ENCODE measurements around the gene VPS13D.

The VPS13D gene

DNA sequence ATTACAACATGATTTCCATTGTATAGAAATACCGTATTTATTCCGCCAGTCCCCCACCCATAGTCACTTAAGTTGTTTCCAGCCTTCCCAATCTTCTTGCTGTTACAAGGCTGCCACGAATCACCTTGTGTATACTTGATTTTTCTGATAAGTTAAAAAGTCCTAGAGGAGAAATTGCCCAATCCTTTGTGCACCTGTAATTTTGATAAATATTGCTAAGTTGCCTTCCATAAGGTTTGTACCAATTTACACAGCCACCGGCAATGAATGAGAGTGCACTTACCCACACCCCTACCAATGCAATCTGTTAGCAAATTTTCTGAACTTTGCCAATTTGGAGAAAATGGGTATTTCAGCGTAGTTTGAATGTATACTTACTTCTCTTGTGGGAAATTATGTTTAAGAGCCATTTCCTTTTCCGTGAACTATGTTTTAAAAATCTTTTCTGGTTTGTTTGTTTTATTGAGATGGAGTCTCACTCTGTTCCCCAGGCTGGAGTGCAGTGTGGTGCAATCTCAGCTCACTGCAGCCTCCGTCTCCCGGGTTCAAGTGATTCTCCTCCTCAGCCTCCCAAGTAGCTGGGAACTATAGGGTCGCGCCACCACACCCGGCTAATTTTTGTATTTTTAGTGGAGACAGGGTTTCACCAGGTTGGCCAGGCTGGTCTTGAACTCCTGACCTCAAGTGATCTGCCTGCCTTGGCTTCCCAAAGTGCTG lies 300.8 kb downstream of the VPS13D start:
- H3K27ac ChIP-seq (ENCODE audit: poor library complexity, severe bottlenecking) = no peak overlapping the region

DNA sequence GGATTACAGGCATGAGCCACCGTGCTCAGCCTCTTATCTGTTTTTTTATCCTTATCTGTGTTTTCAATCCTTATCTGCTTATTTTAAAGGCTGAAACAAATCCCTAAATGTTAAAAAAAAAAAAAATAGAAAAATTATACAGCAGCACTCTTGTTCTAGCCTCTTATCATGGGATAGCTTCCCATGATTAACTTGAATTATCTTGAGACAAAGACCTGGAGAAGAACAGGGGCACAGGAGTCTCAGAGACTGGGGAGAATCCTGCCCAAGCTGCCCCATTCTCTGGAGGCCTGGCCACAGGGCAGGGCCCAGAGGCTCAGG lies 301.3 kb downstream of the VPS13D start:
- Histone ChIP-seq H3K27me3 (ENCODE audit: insufficient read depth, poor library complexity, severe bottlenecking) (no peaks in the 10 kb centered on the region), H3K9me3 (ENCODE audit: severe bottlenecking) (no peaks in the 10 kb centered on the region), H3K27ac (ENCODE audit: poor library complexity, severe bottlenecking) (no peak overlapping the region), H3K4me1 (ENCODE audit: insufficient read depth, poor library complexity, severe bottlenecking) (peaks cover 3% of the 10 kb centered on the region), H3K4me3 (ENCODE audit: severe bottlenecking) (no peak overlapping the region), H3K36me3 (ENCODE audit: low read depth) (no peaks in the 10 kb centered on the region)
- TF ChIP-seq, protein P1, sequence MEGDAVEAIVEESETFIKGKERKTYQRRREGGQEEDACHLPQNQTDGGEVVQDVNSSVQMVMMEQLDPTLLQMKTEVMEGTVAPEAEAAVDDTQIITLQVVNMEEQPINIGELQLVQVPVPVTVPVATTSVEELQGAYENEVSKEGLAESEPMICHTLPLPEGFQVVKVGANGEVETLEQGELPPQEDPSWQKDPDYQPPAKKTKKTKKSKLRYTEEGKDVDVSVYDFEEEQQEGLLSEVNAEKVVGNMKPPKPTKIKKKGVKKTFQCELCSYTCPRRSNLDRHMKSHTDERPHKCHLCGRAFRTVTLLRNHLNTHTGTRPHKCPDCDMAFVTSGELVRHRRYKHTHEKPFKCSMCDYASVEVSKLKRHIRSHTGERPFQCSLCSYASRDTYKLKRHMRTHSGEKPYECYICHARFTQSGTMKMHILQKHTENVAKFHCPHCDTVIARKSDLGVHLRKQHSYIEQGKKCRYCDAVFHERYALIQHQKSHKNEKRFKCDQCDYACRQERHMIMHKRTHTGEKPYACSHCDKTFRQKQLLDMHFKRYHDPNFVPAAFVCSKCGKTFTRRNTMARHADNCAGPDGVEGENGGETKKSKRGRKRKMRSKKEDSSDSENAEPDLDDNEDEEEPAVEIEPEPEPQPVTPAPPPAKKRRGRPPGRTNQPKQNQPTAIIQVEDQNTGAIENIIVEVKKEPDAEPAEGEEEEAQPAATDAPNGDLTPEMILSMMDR (IDR thresholded peaks at IDR 0.05; ENCODE audit: poor library complexity, severe bottlenecking) = no peak
- no peak for DNase-seq (ENCODE audit: low spot score)
- no peak for ATAC-seq (ENCODE audit: low read depth)

More for the DNA sequence above, 300.8 kb downstream of the VPS13D start:
- Histone ChIP-seq H3K4me3 (ENCODE audit: severe bottlenecking) (no peak overlapping the region), H3K36me3 (ENCODE audit: low read depth) (no peaks in the 10 kb centered on the region), H3K27me3 (ENCODE audit: insufficient read depth, poor library complexity, severe bottlenecking) (no peaks in the 10 kb centered on the region), H3K9me3 (ENCODE audit: severe bottlenecking) (no peaks in the 10 kb centered on the region), H3K4me1 (ENCODE audit: insufficient read depth, poor library complexity, severe bottlenecking) (peaks cover 3% of the 10 kb centered on the region)
- ATAC-seq (ENCODE audit: low read depth) = no peak
- TF ChIP-seq, protein P1 (IDR thresholded peaks at IDR 0.05; ENCODE audit: poor library complexity, severe bottlenecking) = no peak
- DNase-seq (ENCODE audit: low spot score) = no peak

DNA sequence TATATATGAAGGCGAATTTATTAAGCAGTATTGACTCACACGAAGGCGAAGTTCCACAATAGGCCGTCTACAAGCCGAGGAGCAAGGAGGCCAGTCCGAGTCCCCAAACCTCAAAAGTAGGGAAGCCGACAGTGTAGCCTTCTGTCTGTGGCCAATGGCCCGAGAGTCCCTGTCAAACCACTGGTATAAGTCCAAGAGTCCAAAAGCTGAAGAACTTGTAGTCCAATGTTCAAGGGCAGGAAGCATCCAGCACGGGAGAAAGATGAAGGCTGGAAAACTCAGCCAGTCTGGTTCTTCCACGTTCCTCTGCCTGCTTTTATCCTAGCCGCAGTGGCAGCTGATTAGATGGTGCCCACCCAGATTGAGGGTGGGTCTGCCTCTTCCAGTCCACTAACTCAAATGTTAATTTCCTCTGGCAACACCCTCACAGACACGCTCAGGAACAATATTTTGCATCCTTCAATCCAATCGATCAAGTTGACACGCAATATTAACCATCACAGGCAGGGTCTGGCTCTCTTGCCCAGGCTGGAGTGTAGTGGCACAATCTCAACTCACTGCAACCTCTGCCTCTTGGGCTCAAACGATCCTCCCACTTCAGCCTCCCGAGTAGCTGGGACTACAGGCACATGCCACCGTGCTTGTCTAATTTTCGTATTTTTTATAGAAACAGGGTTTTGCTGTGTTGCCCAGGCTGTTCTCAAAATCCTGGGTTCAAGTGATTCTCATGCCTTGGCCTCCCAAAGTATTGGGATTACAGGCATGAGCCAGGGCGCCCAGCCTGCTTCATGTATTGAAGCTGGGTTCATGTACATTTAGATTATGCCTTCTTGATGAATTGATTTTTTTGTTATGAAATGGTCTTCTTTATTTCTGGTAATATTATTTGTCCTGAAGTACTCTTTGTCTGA lies 302.8 kb downstream of the VPS13D start:
- TF ChIP-seq, protein P1 (IDR thresholded peaks at IDR 0.05; ENCODE audit: poor library complexity, severe bottlenecking) = no peak
- no peak for ATAC-seq (ENCODE audit: low read depth)
- H3K27me3 ChIP-seq (ENCODE audit: insufficient read depth, poor library complexity, severe bottlenecking) = no peaks in the 10 kb centered on the region
- no peaks in the 10 kb centered on the region for H3K36me3 ChIP-seq (ENCODE audit: low read depth)
- H3K4me1 ChIP-seq (ENCODE audit: insufficient read depth, poor library complexity, severe bottlenecking) = peaks cover 3% of the 10 kb centered on the region
- DNase-seq (ENCODE audit: low spot score) = no peak
- no peak overlapping the region for H3K27ac ChIP-seq (ENCODE audit: poor library complexity, severe bottlenecking)
- no peak overlapping the region for H3K4me3 ChIP-seq (ENCODE audit: severe bottlenecking)
- no peaks in the 10 kb centered on the region for H3K9me3 ChIP-seq (ENCODE audit: severe bottlenecking)

DNA sequence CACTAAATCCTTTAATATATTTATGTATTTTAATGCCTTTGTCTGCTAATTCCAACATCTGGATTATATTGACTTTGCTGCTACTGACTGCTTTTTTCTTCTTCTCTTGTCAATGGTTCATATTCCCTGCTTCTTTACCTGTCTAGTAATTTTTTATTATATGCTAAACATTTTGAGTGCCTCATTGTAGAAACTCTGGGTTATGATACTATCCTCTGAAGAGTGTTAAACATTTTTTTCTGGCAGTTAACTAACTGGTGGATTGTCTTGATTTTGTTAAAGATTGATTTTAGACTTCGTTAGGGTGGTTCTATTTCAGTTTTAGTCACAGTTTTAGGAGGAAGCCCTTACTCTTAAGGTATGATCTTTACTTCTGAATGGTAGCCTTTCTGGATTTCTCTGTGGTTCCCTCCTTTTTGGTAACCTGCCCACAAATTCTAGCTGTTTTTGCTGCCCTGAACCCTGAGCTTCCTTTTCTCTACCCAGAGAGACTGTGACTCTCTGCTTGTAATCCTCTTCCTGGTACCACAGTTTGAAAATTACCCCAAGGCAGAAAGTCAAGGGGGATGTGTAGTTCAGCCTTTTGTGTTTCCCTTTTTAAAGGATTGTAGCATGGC lies 306.3 kb downstream of the VPS13D start:
- H3K4me1 ChIP-seq (ENCODE audit: insufficient read depth, poor library complexity, severe bottlenecking) = no peaks in the 10 kb centered on the region
- DNase-seq (ENCODE audit: low spot score) (no peak), ATAC-seq (ENCODE audit: low read depth) (no peak)
- no peak overlapping the region for H3K4me3 ChIP-seq (ENCODE audit: severe bottlenecking)
- H3K27me3 ChIP-seq (ENCODE audit: insufficient read depth, poor library complexity, severe bottlenecking) = no peaks in the 10 kb centered on the region
- H3K36me3 ChIP-seq (ENCODE audit: low read depth) = no peaks in the 10 kb centered on the region
- TF ChIP-seq, protein P1 (IDR thresholded peaks at IDR 0.05; ENCODE audit: poor library complexity, severe bottlenecking) = no peak
- H3K9me3 ChIP-seq (ENCODE audit: severe bottlenecking) = no peaks in the 10 kb centered on the region
- H3K27ac ChIP-seq (ENCODE audit: poor library complexity, severe bottlenecking) = no peak overlapping the region
